ENCODE results near the gene GNPTAB. TPM values are rescaled to one million over a fixed set of nuclear protein-coding genes. Genes with fewer than 3 reads are reported as not detected.

Gene GNPTAB
- total RNA-seq, 2 donors from 2014 or later = 15.5 to 27.2 TPM

DNA sequence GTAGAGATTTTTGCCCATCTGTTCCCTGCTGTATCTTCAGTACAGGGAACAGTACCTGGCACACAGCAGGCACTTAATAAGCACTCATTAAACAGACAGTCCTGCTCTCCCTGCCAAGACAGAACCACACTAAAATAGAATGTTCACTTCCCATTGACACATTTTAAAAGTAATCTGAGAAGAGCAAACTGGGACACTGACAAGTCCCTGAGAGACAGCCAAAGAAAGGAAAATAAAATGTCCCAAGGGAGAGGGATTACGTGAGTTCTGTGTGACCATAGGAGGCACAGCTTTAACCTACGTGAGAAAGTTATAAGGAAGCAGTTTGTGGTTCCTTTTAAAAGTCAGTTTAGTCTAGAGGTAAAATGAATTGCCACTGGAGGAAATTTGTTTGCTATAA, 47.6 kb downstream of the GNPTAB start:
- TF ChIP-seq, protein P1, sequence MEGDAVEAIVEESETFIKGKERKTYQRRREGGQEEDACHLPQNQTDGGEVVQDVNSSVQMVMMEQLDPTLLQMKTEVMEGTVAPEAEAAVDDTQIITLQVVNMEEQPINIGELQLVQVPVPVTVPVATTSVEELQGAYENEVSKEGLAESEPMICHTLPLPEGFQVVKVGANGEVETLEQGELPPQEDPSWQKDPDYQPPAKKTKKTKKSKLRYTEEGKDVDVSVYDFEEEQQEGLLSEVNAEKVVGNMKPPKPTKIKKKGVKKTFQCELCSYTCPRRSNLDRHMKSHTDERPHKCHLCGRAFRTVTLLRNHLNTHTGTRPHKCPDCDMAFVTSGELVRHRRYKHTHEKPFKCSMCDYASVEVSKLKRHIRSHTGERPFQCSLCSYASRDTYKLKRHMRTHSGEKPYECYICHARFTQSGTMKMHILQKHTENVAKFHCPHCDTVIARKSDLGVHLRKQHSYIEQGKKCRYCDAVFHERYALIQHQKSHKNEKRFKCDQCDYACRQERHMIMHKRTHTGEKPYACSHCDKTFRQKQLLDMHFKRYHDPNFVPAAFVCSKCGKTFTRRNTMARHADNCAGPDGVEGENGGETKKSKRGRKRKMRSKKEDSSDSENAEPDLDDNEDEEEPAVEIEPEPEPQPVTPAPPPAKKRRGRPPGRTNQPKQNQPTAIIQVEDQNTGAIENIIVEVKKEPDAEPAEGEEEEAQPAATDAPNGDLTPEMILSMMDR (IDR thresholded peaks at IDR 0.05) = no peak
- no peak for TF ChIP-seq POLR2A (IDR thresholded peaks at IDR 0.05)
- H3K9me3 ChIP-seq = no peaks in the 10 kb centered on the region
- WGBS, 2 donors = 70 to 76% methylated on average over 2 of the region's 2 CpGs
- no peak overlapping the region for H3K27ac ChIP-seq
- H3K36me3 ChIP-seq (replicated peaks in 1 of 2; ENCODE audit: insufficient read depth in 1 of 2, low read depth in 2 of 2) = no peaks in the 10 kb centered on the region
- ATAC-seq = no peak
- H3K27me3 ChIP-seq = no peaks in the 10 kb centered on the region
- DNase-seq = no peak
- no peaks in the 10 kb centered on the region for H3K4me1 ChIP-seq
- no peak overlapping the region for H3K4me3 ChIP-seq
- intact Hi-C loops (cut with DNase I) = no loop called here

- WGBS, 2 donors = 86 to 87% methylated on average over 3 of the region's 3 CpGs
- no peaks in the 10 kb centered on the region for H3K4me1 ChIP-seq
- H3K36me3 ChIP-seq (replicated peaks in 1 of 2; ENCODE audit: insufficient read depth in 1 of 2, low read depth in 2 of 2) = no peaks in the 10 kb centered on the region
- no peak overlapping the region for H3K27ac ChIP-seq
- TF ChIP-seq POLR2A (IDR thresholded peaks at IDR 0.05) = no peak
- DNase-seq = no peak
- intact Hi-C loops (cut with DNase I) = no loop called here
- no peak for ATAC-seq
- no peaks in the 10 kb centered on the region for H3K27me3 ChIP-seq
- no peaks in the 10 kb centered on the region for H3K9me3 ChIP-seq
- H3K4me3 ChIP-seq = no peak overlapping the region
Measured at GRCh38 chr12:101782273-101782731, 48.5 kb downstream of the GNPTAB start.

DNA sequence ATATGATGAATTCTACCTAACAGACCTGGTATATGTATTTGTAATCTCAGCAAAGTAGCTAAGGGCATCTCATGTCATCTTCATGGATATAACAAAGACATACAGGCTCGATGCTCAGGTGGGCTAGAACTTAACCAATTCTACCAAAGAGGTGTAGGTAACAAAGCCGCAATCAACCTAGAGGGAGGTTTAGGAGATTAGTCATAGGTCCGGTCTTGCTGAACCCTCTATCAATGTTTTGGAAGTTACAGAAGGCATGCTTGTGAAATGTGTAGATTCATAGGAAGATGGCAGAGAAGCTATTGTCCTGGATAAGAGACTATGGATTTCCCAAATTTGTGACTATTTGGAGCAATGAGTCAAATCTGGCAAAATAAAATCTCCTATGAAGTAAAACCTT, 48.9 kb downstream of the GNPTAB start:
- TF ChIP-seq, protein P1 (IDR thresholded peaks at IDR 0.05) = no peak
- TF ChIP-seq POLR2A (IDR thresholded peaks at IDR 0.05) = no peak
- ATAC-seq = no peak
- no peaks in the 10 kb centered on the region for H3K9me3 ChIP-seq
- intact Hi-C loops (cut with DNase I) = no loop called here
- no peaks in the 10 kb centered on the region for H3K27me3 ChIP-seq
- DNase-seq = no peak
- H3K36me3 ChIP-seq (replicated peaks in 1 of 2; ENCODE audit: insufficient read depth in 1 of 2, low read depth in 2 of 2) = no peaks in the 10 kb centered on the region
- 82 to 84% methylated on average over 3 of the region's 3 CpGs for WGBS, 2 donors
- H3K4me3 ChIP-seq = no peak overlapping the region
- H3K27ac ChIP-seq = no peak overlapping the region
- no peaks in the 10 kb centered on the region for H3K4me1 ChIP-seq

GRCh38 chr12:101780599-101780998, 50.2 kb downstream of the GNPTAB start:
- Histone ChIP-seq H3K9me3 (no peaks in the 10 kb centered on the region), H3K36me3 (replicated peaks in 1 of 2; ENCODE audit: insufficient read depth in 1 of 2, low read depth in 2 of 2) (peaks cover 0 to 2% of the 10 kb centered on the region in 2 donors), H3K4me1 (no peaks in the 10 kb centered on the region), H3K27me3 (no peaks in the 10 kb centered on the region), H3K4me3 (no peak overlapping the region), H3K27ac (no peak overlapping the region)
- TF ChIP-seq, protein P1 (IDR thresholded peaks at IDR 0.05) = no peak
- TF ChIP-seq POLR2A (IDR thresholded peaks at IDR 0.05) = no peak
- intact Hi-C loops (cut with DNase I) = no loop called here
- ATAC-seq (no peak), DNase-seq (no peak)
- WGBS, 2 donors = 79 to 84% methylated on average over 2 of the region's 2 CpGs

- no peaks in the 10 kb centered on the region for H3K9me3 ChIP-seq
- H3K27me3 ChIP-seq = no peaks in the 10 kb centered on the region
- no peaks in the 10 kb centered on the region for H3K4me1 ChIP-seq
- ATAC-seq (no peak), DNase-seq (no peak)
- H3K27ac ChIP-seq = no peak overlapping the region
- TF ChIP-seq, protein P1 (IDR thresholded peaks at IDR 0.05) = no peak
- no peak for TF ChIP-seq POLR2A (IDR thresholded peaks at IDR 0.05)
- intact Hi-C loops (cut with DNase I) = loop anchor here (5.0 kb wide), 1 partner anchor 58 kb away; no protein-coding TSS in a partner anchor
- H3K36me3 ChIP-seq (replicated peaks in 1 of 2; ENCODE audit: insufficient read depth in 1 of 2, low read depth in 2 of 2) = peaks cover 0 to 2% of the 10 kb centered on the region in 2 donors
- 91 to 95% methylated on average over 6 of the region's 6 CpGs for WGBS, 2 donors
- no peak overlapping the region for H3K4me3 ChIP-seq
Measured at GRCh38 chr12:101779626-101780025, 51.1 kb downstream of the GNPTAB start.
